ENCODE data around the gene PFKFB3. TPM values are rescaled to one million over a fixed set of nuclear protein-coding genes. Genes with fewer than 3 reads are reported as not detected.
A peak's percentile ranks its signal among the peaks of the same experiment; 100 is the strongest.

PFKFB3 gene
- total and polyA plus RNA-seq, 2 of the 13 experiments (the other 11 are each of a cell fraction or from before 2014, with no cell fraction given): 1.2 to 13.3 TPM

DNA sequence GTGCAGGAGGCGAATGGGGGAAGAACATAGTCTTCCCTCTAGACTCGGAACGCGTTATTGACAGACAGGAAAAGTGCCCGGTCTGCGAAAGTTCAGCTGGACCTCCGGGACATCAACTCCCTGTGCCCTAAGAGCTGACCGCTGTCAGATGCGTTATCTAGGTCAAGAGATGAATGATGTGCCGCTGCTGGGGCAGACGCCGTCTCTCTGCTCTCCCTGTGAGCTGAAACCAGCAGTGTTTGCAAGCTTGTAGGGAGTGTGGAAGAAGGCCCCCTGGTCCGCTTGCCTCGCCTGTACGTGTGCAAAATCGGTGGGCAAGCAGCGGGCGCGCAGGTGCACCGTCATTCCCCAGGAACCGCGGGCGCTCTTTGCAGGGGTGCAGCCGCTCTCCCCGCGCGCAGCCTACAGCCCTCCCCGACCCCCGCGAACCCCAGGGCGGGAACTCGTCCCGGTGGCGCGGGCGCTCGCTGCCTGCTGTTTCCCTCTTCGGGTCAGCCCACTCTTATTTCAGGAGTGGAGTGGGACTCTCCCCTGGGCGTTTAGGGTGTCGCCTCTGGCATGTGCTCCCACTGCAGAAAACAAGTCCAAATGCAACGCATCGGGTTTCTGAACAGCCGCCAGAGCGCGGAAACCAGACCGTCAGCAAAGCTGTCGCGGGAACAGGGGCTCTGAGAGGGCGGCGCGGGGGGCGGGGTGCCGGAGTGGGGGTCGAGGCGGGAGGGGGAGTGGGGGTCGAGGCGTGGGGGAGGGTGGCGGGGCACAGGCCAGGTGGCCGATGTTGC, 1.8 kb upstream of the PFKFB3 start (continued):
- no peak for TF ChIP-seq ZNF615 (CRISPR knock-in tag; IDR thresholded peaks at IDR 0.05; ENCODE audit: borderline replicate concordance)
- no peak for TF ChIP-seq TSC22D2 (CRISPR knock-in tag; IDR thresholded peaks at IDR 0.05; ENCODE audit: borderline replicate concordance)
- TF ChIP-seq, protein P1, sequence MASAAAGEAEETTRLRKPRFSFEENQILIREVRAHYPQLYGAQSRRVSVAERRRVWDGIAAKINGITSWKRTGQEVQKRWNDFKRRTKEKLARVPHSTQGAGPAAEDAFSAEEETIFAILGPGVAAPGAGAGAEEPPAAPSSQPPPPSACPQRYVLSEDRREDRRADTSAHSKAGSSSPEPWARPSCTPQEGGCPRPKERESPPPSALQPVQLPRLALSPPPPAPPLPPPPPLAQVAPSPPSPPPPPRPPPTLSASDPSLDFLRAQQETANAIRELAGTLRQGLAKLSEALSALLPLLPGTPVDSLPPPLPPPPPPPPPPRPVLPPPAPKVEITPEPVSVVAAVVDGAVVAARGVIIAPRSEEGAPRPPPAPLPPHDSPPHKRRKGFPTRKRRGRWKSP (CRISPR knock-in tag; IDR thresholded peaks at IDR 0.05): no peak; the same call in 1 of the 2 replicates
- TF ChIP-seq ZNF619 (CRISPR knock-in tag; IDR thresholded peaks at IDR 0.05): no peak
- no peak for TF ChIP-seq ZNF780A (CRISPR knock-in tag; IDR thresholded peaks at IDR 0.05)
- TF ChIP-seq ZNF260 (CRISPR knock-in tag; IDR thresholded peaks at IDR 0.05; ENCODE audit: borderline replicate concordance, low read depth): no peak
- no peak for TF ChIP-seq EZH2 (conservative IDR thresholded peaks at IDR 0.05; ENCODE audit: low read depth, low read length)
- TF ChIP-seq CHD4 (IDR thresholded peaks at IDR 0.05; ENCODE audit: borderline replicate concordance, low read length): no peak
- no peak for TF ChIP-seq ARNTL (CRISPR knock-in tag; IDR thresholded peaks at IDR 0.05)
- TF ChIP-seq, protein P2, sequence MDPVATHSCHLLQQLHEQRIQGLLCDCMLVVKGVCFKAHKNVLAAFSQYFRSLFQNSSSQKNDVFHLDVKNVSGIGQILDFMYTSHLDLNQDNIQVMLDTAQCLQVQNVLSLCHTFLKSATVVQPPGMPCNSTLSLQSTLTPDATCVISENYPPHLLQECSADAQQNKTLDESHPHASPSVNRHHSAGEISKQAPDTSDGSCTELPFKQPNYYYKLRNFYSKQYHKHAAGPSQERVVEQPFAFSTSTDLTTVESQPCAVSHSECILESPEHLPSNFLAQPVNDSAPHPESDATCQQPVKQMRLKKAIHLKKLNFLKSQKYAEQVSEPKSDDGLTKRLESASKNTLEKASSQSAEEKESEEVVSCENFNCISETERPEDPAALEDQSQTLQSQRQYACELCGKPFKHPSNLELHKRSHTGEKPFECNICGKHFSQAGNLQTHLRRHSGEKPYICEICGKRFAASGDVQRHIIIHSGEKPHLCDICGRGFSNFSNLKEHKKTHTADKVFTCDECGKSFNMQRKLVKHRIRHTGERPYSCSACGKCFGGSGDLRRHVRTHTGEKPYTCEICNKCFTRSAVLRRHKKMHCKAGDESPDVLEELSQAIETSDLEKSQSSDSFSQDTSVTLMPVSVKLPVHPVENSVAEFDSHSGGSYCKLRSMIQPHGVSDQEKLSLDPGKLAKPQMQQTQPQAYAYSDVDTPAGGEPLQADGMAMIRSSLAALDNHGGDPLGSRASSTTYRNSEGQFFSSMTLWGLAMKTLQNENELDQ (CRISPR knock-in tag; IDR thresholded peaks at IDR 0.05; ENCODE audit: borderline replicate concordance): no peak
- no peak for TF ChIP-seq MED13 (CRISPR knock-in tag; IDR thresholded peaks at IDR 0.05)
- peak; percentile 18; the same call in 1 of the 2 replicates for TF ChIP-seq RXRB (CRISPR knock-in tag; IDR thresholded peaks at IDR 0.05; ENCODE audit: borderline replicate concordance)
- no peak for TF ChIP-seq RFX5 (IDR thresholded peaks at IDR 0.05; ENCODE audit: low read depth, low read length)
- TF ChIP-seq SNAPC2 (CRISPR knock-in tag; IDR thresholded peaks at IDR 0.05): no peak
- TF ChIP-seq, protein P3, sequence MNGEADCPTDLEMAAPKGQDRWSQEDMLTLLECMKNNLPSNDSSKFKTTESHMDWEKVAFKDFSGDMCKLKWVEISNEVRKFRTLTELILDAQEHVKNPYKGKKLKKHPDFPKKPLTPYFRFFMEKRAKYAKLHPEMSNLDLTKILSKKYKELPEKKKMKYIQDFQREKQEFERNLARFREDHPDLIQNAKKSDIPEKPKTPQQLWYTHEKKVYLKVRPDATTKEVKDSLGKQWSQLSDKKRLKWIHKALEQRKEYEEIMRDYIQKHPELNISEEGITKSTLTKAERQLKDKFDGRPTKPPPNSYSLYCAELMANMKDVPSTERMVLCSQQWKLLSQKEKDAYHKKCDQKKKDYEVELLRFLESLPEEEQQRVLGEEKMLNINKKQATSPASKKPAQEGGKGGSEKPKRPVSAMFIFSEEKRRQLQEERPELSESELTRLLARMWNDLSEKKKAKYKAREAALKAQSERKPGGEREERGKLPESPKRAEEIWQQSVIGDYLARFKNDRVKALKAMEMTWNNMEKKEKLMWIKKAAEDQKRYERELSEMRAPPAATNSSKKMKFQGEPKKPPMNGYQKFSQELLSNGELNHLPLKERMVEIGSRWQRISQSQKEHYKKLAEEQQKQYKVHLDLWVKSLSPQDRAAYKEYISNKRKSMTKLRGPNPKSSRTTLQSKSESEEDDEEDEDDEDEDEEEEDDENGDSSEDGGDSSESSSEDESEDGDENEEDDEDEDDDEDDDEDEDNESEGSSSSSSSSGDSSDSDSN (CRISPR knock-in tag; IDR thresholded peaks at IDR 0.05): no peak
- no peak for TF ChIP-seq GATAD1 (CRISPR knock-in tag; IDR thresholded peaks at IDR 0.05)
- 0 out of 2 replicates have a peak, but pooled peaks have one; percentile 34 for TF ChIP-seq HNRNPL (IDR thresholded peaks at IDR 0.05; ENCODE audit: low read depth, low read length)
- no peak for TF ChIP-seq SP2 (CRISPR knock-in tag; IDR thresholded peaks at IDR 0.05)
- TF ChIP-seq ELF3 (CRISPR knock-in tag; IDR thresholded peaks at IDR 0.05): no peak
- TF ChIP-seq, protein P4, sequence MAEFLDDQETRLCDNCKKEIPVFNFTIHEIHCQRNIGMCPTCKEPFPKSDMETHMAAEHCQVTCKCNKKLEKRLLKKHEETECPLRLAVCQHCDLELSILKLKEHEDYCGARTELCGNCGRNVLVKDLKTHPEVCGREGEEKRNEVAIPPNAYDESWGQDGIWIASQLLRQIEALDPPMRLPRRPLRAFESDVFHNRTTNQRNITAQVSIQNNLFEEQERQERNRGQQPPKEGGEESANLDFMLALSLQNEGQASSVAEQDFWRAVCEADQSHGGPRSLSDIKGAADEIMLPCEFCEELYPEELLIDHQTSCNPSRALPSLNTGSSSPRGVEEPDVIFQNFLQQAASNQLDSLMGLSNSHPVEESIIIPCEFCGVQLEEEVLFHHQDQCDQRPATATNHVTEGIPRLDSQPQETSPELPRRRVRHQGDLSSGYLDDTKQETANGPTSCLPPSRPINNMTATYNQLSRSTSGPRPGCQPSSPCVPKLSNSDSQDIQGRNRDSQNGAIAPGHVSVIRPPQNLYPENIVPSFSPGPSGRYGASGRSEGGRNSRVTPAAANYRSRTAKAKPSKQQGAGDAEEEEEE (CRISPR knock-in tag; IDR thresholded peaks at IDR 0.05; ENCODE audit: borderline replicate concordance): no peak
- TF ChIP-seq, protein P5, sequence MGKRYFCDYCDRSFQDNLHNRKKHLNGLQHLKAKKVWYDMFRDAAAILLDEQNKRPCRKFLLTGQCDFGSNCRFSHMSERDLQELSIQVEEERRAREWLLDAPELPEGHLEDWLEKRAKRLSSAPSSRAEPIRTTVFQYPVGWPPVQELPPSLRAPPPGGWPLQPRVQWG (CRISPR knock-in tag; IDR thresholded peaks at IDR 0.05; ENCODE audit: borderline replicate concordance, low read depth): no peak
